Activated CD4-positive, alpha-beta memory T cell treated with anti-CD3 and anti-CD28 coated beads for 36 hours (primary cell): ENCODE results near the gene ANKRD44. TPM values are rescaled to one million over a fixed set of nuclear protein-coding genes. Genes with fewer than 3 reads are reported as not detected.
"Not testable (repeated sequence)": the region's sequence is repeated elsewhere in the genome, so short reads cannot be mapped to it uniquely, and the experiment has no call there.

Experiments used
- CTCF ChIA-PET: fragments of 350-600 bp; sonication (Branson Sonifier 250); formaldehyde crosslinking; loops from one replicate; lab custom pipeline; 2021; ENCODE audit warnings: antibody characterized with exemption, inconsistent platforms; lab: Charles Lee
- POLR2A ChIA-PET: fragments of 350-600 bp; sonication (Branson Sonifier 250); formaldehyde crosslinking; loops from one replicate; lab custom pipeline; 2021; ENCODE audit warnings: antibody characterized with exemption; lab: Charles Lee
- DNase-seq: peaks from one replicate; pipeline ENCODE4 v3.0.0-alpha.2; 2020
- H3K27ac Mint-ChIP-seq: one replicate; pipeline ENCODE4 v1.8.0; 2021; ENCODE audit warnings: mixed read lengths
- H3K27me3 Mint-ChIP-seq: one replicate; pipeline ENCODE4 v1.8.0; 2021; ENCODE audit warnings: mixed read lengths
- H3K36me3 Mint-ChIP-seq: one replicate; pipeline ENCODE4 v1.8.0; 2021; ENCODE audit warnings: mixed read lengths
- H3K4me1 Mint-ChIP-seq: one replicate; pipeline ENCODE4 v1.8.0; 2021; ENCODE audit warnings: low read depth, mixed read lengths
- H3K4me3 Mint-ChIP-seq: one replicate; pipeline ENCODE4 v1.8.0; 2021; ENCODE audit warnings: mild to moderate bottlenecking, mixed read lengths
- H3K9me3 Mint-ChIP-seq: one replicate; pipeline ENCODE4 v1.8.0; 2021; ENCODE audit warnings: mixed read lengths
- intact Hi-C: fragments of 100-400 bp; cut with micrococcal nuclease; formaldehyde crosslinking; loops from one replicate; pipeline ENCODE4 v1.15.1; 2023
- total RNA-seq, 2 experiments: library from RNA; stranded (reverse); gene quantifications; one replicate each; pipeline ENCODE4 v1.2.3, GENCODE V29; 2021

The ANKRD44 gene
- total RNA-seq, result 100 to 1,000 TPM; 123 to 125 TPM

- DNase-seq, result peak; percentile 91
- ChIA-PET CTCF (interaction anchor here (0.6 to 5.3 kb wide), 16 partner anchors 11 to 218 kb away, joined by 3 to 73 read pairs (median 4); no protein-coding TSS in a partner anchor), POLR2A (interaction anchor here (0.6 to 8.6 kb wide), 19 partner anchors 10 to 183 kb away, joined by 3 to 101 read pairs (median 4); no protein-coding TSS in a partner anchor)
- H3K4me3 Mint-ChIP-seq, result peak within 1 kb of the TSS; percentile 95
- H3K9me3 Mint-ChIP-seq, result no peaks in the 10 kb centered on the region
- H3K27me3 Mint-ChIP-seq, result no peaks in the 10 kb centered on the region
- H3K36me3 Mint-ChIP-seq, result peaks cover 10% of the 10 kb centered on the region
- peak within 1 kb of the TSS; percentile 99 for H3K27ac Mint-ChIP-seq
- peaks cover 67% of the 10 kb centered on the region for H3K4me1 Mint-ChIP-seq
- intact Hi-C loops, result loop anchor here (5.0 kb wide), 3 partner anchors 47 to 178 kb away; no protein-coding TSS in a partner anchor
Measured at GRCh38 chr2:197310271-197310985, at the start of gene ANKRD44. ANKRD44 (minus strand) TSS chr2:197310780; CDS start chr2:197310604, 176 bp downstream.

DNA sequence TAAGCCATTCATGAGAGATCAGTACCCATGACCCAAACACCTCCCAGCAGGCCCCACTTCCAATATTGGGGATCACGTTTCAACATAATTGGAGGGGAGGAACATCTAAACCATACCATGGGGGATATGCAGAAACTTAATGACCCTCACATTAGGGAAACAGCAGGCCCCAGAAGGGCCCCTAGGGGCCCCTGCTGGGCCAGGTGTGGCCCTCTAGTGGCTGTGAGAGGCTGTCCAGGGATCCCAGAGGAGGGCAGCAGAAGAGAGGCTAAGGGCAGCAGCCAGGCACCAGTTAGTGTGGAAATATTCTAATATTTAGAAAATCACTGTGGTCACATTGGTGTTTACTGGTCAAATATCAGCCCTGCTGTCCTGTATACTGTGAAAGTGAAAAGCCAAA, 49.3 kb upstream of the ANKRD44 start:
- Mint-ChIP-seq H3K36me3 (no peaks in the 10 kb centered on the region), H3K4me3 (no peak overlapping the region), H3K4me1 (peaks cover 36% of the 10 kb centered on the region), H3K27me3 (no peaks in the 10 kb centered on the region), H3K27ac (no peak overlapping the region), H3K9me3 (no peaks in the 10 kb centered on the region)
- no peak for DNase-seq
- CTCF ChIA-PET, result interaction anchor here (1.3 to 2.8 kb wide), 4 partner anchors 33 to 246 kb away, joined by 5 to 14 read pairs (median 8); no protein-coding TSS in a partner anchor
- POLR2A ChIA-PET, result no interaction called here
- intact Hi-C loops, result loop anchor here (1.0 to 5.0 kb wide), 4 partner anchors 32 to 243 kb away; partner anchors contain the start of gene ANKRD44

- H3K4me3 Mint-ChIP-seq, result no peak overlapping the region
Measured at GRCh38 chr2:197358931-197359330, 48.4 kb upstream of the ANKRD44 start.

GRCh38 chr2:197357986-197358385, 47.4 kb upstream of the ANKRD44 start:
- Mint-ChIP-seq H3K9me3 (no peaks in the 10 kb centered on the region), H3K27ac (no peak overlapping the region), H3K4me3 (no peak overlapping the region), H3K36me3 (no peaks in the 10 kb centered on the region), H3K4me1 (peaks cover 39% of the 10 kb centered on the region), H3K27me3 (no peaks in the 10 kb centered on the region)
- intact Hi-C loops, result loop anchor here (5.0 kb wide), 2 partner anchors 46 to 166 kb away; partner anchors contain the start of gene ANKRD44
- DNase-seq, result no peak
- CTCF ChIA-PET, result interaction anchor here (0.7 to 2.8 kb wide), 11 partner anchors 29 to 346 kb away, joined by 3 to 17 read pairs (median 4); no protein-coding TSS in a partner anchor
- POLR2A ChIA-PET, result no interaction called here

More at GRCh38 chr2:197358931-197359330, 48.4 kb upstream of the ANKRD44 start:
- Mint-ChIP-seq H3K4me1 (peaks cover 36% of the 10 kb centered on the region), H3K9me3 (no peaks in the 10 kb centered on the region), H3K27ac (peak overlapping the region; percentile 18), H3K36me3 (no peaks in the 10 kb centered on the region), H3K27me3 (no peaks in the 10 kb centered on the region)
- intact Hi-C loops, result loop anchor here (5.0 kb wide), 2 partner anchors 47 to 167 kb away; partner anchors contain the start of gene ANKRD44
- ChIA-PET POLR2A (no interaction called here), CTCF (interaction anchor here (1.6 to 2.8 kb wide), 6 partner anchors 32 to 246 kb away, joined by 4 to 17 read pairs (median 8); no protein-coding TSS in a partner anchor)
- DNase-seq, result peak; percentile 39

- Mint-ChIP-seq H3K36me3 (no peaks in the 10 kb centered on the region), H3K27ac (no peak overlapping the region), H3K4me3 (no peak overlapping the region), H3K9me3 (no peaks in the 10 kb centered on the region), H3K4me1 (peaks cover 39% of the 10 kb centered on the region), H3K27me3 (no peaks in the 10 kb centered on the region)
- no peak for DNase-seq
- intact Hi-C loops, result loop anchor here (5.0 kb wide), 2 partner anchors 44 to 164 kb away; partner anchors contain the start of gene ANKRD44
- ChIA-PET CTCF (interaction anchor here (1.3 to 1.8 kb wide), 3 partner anchors 11 to 344 kb away, joined by 4 to 9 read pairs (median 8); no protein-coding TSS in a partner anchor), POLR2A (interaction anchor here (1.1 kb wide), 1 partner anchor 29 kb away, joined by 3 read pairs; no protein-coding TSS in a partner anchor)
Measured at GRCh38 chr2:197356136-197356535, 45.6 kb upstream of the ANKRD44 start.

DNA sequence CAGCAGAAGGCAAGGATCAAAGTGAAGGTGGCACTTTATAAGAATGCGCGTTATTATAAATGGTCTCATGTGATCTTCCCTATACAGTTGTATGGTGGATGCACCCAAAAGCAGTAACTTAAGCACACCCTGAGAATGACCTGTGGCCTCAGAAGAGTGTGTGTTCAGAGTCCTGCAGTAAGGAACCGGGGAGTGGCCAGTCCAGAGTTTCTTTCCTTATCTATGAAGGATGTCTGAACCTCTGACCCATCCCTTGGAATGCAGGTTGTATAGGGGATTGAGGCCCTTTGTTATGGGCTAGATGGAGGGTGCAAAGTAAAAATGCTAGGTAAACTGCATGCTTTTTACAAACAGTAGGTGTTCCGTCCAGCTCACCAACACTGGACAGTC, 43.6 kb upstream of the ANKRD44 start:
- CTCF ChIA-PET, result interaction anchor here (0.6 to 1.8 kb wide), 4 partner anchors 9 to 241 kb away, joined by 3 to 8 read pairs (median 4); no protein-coding TSS in a partner anchor
- H3K9me3 Mint-ChIP-seq, result no peaks in the 10 kb centered on the region
- peaks cover 32% of the 10 kb centered on the region for H3K4me1 Mint-ChIP-seq
- no peaks in the 10 kb centered on the region for H3K27me3 Mint-ChIP-seq
- no peaks in the 10 kb centered on the region for H3K36me3 Mint-ChIP-seq
- POLR2A ChIA-PET, result no interaction called here
- intact Hi-C loops, result no loop called here
- no peak for DNase-seq
- no peak overlapping the region for H3K27ac Mint-ChIP-seq
- no peak overlapping the region for H3K4me3 Mint-ChIP-seq

DNA sequence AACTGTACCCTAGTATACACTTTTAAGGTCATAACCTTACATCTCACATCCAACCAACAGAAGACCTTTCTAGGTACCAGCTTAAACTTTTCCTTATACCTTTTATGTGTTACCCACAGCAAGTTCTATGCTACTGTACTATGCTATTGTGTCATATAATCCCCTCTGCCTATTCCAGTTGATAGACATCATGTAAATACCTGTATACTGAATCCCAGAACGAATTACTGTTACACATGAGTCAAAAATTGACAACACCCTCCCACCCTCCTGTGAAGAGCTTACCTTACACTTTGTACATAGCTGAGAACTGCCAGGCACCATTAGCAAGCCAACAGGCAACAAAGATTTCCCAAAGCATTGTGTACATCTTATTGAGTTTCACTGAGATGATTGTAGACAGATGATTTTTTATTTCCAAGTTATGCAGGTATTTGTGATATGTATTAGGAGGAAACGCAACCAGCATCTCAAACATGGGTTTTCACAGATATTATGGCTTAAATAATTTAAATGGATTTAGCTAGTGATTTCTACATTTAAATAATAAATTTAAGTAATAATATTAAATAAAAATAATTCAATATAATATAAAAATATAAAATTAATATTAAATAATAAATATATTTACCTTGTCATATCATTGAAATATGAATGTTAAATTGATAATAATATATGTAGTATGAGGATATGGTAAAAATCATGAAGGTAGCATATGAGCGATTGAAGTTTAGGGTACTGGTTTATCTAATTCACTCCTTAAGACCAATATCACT, 43.0 kb upstream of the ANKRD44 start:
- CTCF ChIA-PET, result interaction anchor here (0.6 to 1.4 kb wide), 3 partner anchors 44 to 240 kb away, joined by 3 to 5 read pairs (median 3); no protein-coding TSS in a partner anchor
- POLR2A ChIA-PET, result no interaction called here

GRCh38 chr2:197349699-197350098, 39.1 kb upstream of the ANKRD44 start:
- intact Hi-C loops, result no loop called here
- ChIA-PET CTCF (interaction anchor here (1.6 kb wide), 1 partner anchor 236 kb away, joined by 4 read pairs; no protein-coding TSS in a partner anchor), POLR2A (no interaction called here)
- Mint-ChIP-seq H3K27ac (no peak overlapping the region), H3K4me1 (peaks cover 14% of the 10 kb centered on the region), H3K9me3 (no peaks in the 10 kb centered on the region), H3K27me3 (no peaks in the 10 kb centered on the region), H3K4me3 (no peak overlapping the region), H3K36me3 (no peaks in the 10 kb centered on the region)
- no peak for DNase-seq

More for the DNA sequence above, 43.0 kb upstream of the ANKRD44 start:
- no peak overlapping the region for H3K4me3 Mint-ChIP-seq
- intact Hi-C loops, result no loop called here
- H3K27ac Mint-ChIP-seq, result no peak overlapping the region
- H3K9me3 Mint-ChIP-seq, result no peaks in the 10 kb centered on the region
- peaks cover 26% of the 10 kb centered on the region for H3K4me1 Mint-ChIP-seq
- H3K27me3 Mint-ChIP-seq, result no peaks in the 10 kb centered on the region
- no peaks in the 10 kb centered on the region for H3K36me3 Mint-ChIP-seq
- DNase-seq, result no peak

- CTCF ChIA-PET, result no interaction called here
- POLR2A ChIA-PET, result no interaction called here
- DNase-seq, result no peak
- Mint-ChIP-seq H3K27ac (no peak overlapping the region), H3K4me1 (peaks cover 15% of the 10 kb centered on the region), H3K4me3 (no peak overlapping the region), H3K9me3 (no peaks in the 10 kb centered on the region), H3K27me3 (no peaks in the 10 kb centered on the region), H3K36me3 (no peaks in the 10 kb centered on the region)
- intact Hi-C loops, result no loop called here
Measured at GRCh38 chr2:197348721-197349360, 38.3 kb upstream of the ANKRD44 start.

DNA sequence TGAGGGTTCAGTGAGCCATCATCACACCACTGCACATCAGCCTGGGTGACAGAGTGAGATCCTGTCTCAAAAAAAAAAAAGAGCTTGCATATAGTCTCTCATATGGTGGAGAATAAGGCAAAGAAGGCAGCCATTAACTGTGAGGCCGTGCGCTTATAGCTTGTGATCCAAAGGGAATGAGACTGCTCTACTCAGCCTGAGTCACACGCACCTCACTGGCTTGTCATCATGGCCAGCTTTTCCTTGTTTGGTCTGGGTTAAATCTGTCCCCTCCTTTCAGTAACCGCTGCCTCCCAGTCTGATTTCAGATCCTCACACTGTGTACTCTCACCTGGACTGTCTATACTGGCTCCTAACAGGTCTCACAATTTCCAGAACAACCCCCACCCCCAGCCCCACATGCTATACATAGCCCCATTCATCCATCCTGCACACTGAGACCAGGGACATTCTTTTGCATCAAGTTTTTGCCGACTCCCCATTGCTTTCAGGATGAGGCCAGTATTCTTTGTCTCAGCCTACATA, 35.3 kb upstream of the ANKRD44 start:
- POLR2A ChIA-PET, result no interaction called here
- CTCF ChIA-PET, result interaction anchor here (1.3 to 1.6 kb wide), 2 partner anchors 9 to 232 kb away, joined by 3 to 8 read pairs; no protein-coding TSS in a partner anchor
- no peak for DNase-seq
- intact Hi-C loops, result no loop called here
- Mint-ChIP-seq H3K27ac (no peak overlapping the region), H3K4me1 (peaks cover 14% of the 10 kb centered on the region), H3K9me3 (no peaks in the 10 kb centered on the region), H3K4me3 (no peak overlapping the region), H3K36me3 (no peaks in the 10 kb centered on the region), H3K27me3 (no peaks in the 10 kb centered on the region)

DNA sequence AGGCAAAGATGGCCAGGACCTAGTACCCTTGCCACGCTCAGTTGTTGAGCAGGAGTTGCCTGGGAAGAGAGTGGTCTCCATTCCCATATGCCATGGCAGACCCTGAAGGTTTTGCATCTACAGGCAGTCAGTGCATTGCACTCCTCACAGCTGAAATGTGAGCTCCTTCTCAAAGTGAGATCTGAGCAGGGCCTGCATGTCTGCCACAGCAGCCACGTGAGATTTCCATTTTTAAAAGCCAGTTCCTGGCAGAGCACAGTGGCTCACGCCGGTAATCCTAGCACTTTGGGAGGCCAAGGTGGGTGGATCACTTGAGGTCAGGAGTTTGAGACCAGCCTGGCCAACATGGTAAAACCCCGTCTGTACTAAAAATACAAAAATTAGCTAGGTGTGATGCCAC, 33.4 kb upstream of the ANKRD44 start:
- CTCF ChIA-PET, POLR2A ChIA-PET, H3K36me3 Mint-ChIP-seq, H3K4me3 Mint-ChIP-seq, H3K27me3 Mint-ChIP-seq, H3K27ac Mint-ChIP-seq, H3K9me3 Mint-ChIP-seq, intact Hi-C loops, DNase-seq: not testable (repeated sequence)
- H3K4me1 Mint-ChIP-seq, result peaks cover 22% of the 10 kb centered on the region
